Vagina (tissue), 2 donors: ENCODE results near the gene RFX2.

Experiments used
- CTCF ChIP-seq, 3 experiments: fragments of 450-650 bp in 2 of 3; fragments of 200-600 bp in 1 of 3; sonication (generic) in 1 of 3; IDR thresholded peaks; one replicate each; pipeline ENCODE4 v1.5.1; 2017 to 2019; ENCODE audit warnings: antibody characterized with exemption in 3 of 3, mild to moderate bottlenecking in 2 of 3, moderate library complexity in 2 of 3
- POLR2A ChIP-seq, 2 donors: fragments of 450-650 bp; IDR thresholded peaks; one replicate each; pipeline ENCODE4 v1.6.1; 2017; ENCODE audit warnings: antibody characterized with exemption in 2 of 2, mild to moderate bottlenecking in 2 of 2, moderate library complexity in 2 of 2

GRCh38 chr19:5973867-5974635 lies 136.2 kb downstream of the RFX2 start:
- no peak for TF ChIP-seq CTCF (IDR thresholded peaks at IDR 0.05)
- no peak for TF ChIP-seq POLR2A (IDR thresholded peaks at IDR 0.05)
